GM18498 (cell line): Measurements from ENCODE around the gene HEXB.
A peak's percentile ranks its signal among the peaks of the same experiment; 100 is the strongest.
"Not testable (repeated sequence)": the region's sequence is repeated elsewhere in the genome, so short reads cannot be mapped to it uniquely, and the experiment has no call there.

Experiments used
- ATAC-seq: cut with Tn5 transposase; IDR thresholded peaks from one replicate; pipeline ENCODE4 v1.9.1; 2021; ENCODE audit warnings: mild to moderate bottlenecking, moderate library complexity; ENCODE audit not compliant: unreplicated experiment

The HEXB gene

DNA sequence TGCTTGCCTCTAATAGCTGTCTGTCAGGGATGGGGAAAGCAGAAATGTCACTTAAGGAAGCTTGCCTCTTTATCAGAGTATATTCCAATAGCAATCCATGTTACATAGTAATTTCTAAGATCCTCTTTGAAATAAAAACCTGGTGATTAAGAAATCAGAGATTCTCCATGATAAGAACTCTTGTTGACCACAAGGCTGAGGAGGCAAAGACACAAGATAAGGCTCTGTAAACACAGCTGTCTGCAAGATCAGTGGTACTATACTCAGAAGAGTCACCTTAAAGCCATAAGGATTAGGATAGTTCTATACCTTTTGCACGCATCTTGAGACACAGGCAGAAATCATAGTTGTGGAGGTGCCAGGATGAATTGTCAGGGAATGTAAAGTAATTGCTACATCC lies 40.3 kb downstream of the HEXB start:
- ATAC-seq, result no peak

GRCh38 chr5:74736759-74737158 lies 51.7 kb downstream of the HEXB start:
- no peak for ATAC-seq

DNA sequence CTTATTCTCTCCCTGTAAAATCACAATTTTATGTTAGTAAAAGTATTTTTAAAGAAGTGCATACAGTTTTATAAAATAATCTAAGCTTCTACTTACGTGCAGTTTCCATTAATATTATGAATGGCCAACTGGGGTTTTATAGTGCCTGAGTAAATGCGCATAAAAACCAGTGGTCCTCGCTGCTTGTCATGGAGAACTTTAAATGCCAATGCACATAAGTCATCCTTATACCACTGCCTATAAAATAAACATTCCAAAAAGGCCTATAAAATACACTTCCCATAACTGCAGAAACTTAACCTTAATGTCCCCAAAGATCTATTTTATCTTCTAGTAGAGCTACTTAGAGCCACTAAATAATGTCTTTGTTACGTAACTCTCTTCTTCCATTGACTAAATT lies 53.4 kb downstream of the HEXB start:
- ATAC-seq, result no peak

DNA sequence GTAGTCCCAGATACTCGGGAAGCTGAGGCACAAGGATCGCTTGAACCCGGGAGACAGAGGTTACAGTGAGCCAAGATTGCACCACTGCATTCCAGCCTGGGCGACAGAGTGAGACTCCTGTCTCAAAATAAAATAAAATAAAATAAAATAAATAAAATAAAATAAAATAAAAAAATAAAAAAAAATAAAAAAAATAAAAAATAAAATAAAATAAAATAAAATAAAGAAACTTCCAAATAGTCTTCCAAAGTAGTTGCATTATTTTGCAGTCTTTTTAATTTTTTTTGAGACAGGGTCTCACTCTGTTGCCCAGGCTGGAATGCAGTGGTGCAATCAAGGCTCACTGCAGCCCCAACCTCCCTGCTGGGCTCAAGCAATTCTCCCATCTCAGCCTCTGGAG lies 63.7 kb downstream of the HEXB start:
- not testable (repeated sequence) for ATAC-seq

GRCh38 chr5:74761241-74761640 lies 76.2 kb downstream of the HEXB start:
- ATAC-seq, result no peak

DNA sequence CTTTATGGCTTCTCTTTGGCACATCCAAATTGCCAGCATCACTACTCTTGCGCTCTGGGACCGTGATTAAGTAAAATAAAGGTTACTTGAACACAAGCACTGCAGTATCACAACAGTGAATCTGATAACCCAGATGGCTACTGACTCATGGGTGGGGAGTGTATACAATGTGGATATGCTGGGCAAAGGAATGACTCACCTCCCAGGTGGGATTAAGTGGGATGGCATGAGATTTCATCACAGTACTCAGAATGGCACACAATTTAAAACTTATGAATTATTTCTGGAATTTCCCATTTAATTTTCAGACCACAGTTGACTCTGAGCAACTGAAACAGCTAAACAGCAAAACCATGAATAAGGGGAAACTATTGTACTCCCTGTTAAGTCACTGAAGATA lies 77.6 kb downstream of the HEXB start:
- no peak for ATAC-seq

GRCh38 chr5:74763504-74763903 lies 78.5 kb downstream of the HEXB start:
- no peak for ATAC-seq

DNA sequence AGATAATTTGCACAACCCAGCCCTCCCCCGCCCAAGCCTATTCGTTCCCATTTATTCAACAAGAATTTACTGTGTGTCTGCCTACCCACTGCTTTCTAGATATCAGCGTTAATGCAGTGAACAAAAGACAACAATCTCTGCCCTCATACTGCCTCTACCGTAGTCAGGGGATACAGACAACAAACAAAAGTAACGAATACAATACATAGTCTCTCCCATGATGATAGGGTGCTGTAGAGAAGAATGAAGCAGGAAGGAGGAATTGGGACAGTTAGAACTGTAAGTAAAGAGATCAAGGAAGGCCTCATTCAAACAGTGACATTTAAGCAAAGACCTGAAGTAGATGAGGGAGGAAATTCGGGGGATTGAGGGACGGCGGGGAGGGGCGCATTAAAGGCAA lies 80.2 kb downstream of the HEXB start:
- ATAC-seq, result no peak

- peak; percentile 0 for ATAC-seq
These were observed 80.9 kb downstream of the HEXB start for GRCh38 chr5:74765929-74766328.

- ATAC-seq, result peak; percentile 46
These were observed 81.4 kb downstream of the HEXB start for GRCh38 chr5:74766418-74766848.

GRCh38 chr5:74766849-74767578 lies 82.0 kb downstream of the HEXB start, which contains the start of the genes GFM2 and NSA2:
Gene GFM2 (minus strand): TSS chr5:74767117. CDS start chr5:74763742, 3,375 bp downstream.
Gene NSA2 (plus strand): TSS chr5:74767249. CDS start chr5:74767361, 112 bp downstream.
- ATAC-seq, result peak; percentile 86

DNA sequence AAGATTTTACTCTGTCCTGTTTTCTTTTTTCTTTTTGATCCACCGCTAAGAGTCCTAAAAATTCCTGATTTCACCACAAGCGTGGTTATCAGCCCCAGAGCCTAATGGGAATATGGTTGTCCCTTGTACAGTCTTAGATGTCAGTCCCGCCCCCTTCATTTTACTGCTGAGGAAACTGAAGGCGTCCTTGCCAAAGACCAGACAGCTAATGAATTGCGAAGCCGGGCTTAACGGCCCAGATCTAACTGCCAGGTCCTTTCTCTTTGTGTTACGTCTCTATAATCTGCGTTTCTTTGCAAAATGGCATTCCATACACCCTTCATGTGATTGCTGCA lies 82.5 kb downstream of the HEXB start:
- ATAC-seq, result peak; percentile 26
